OCI-LY7 (cell line): ENCODE data around the gene SLC35E1.

Experiments
- EZH2phosphoT487 ChIP-seq: fragments of 200-600 bp; sonication (generic); IDR thresholded peaks from 2 replicates; pipeline ENCODE4 v1.6.1; 2018; ENCODE audit warnings: low read depth, borderline replicate concordance, mild to moderate bottlenecking, mixed run types, antibody characterized with exemption, low read length, moderate library complexity, mixed read lengths
- TF ChIP-seq, protein P1 (sequence below): fragments of 200-600 bp; sonication (generic); conservative IDR thresholded peaks from 2 replicates; pipeline ENCODE4 v1.5.1; 2014; ENCODE audit warnings: mild to moderate bottlenecking, antibody characterized with exemption, low read length, moderate library complexity, mixed read lengths

DNA sequence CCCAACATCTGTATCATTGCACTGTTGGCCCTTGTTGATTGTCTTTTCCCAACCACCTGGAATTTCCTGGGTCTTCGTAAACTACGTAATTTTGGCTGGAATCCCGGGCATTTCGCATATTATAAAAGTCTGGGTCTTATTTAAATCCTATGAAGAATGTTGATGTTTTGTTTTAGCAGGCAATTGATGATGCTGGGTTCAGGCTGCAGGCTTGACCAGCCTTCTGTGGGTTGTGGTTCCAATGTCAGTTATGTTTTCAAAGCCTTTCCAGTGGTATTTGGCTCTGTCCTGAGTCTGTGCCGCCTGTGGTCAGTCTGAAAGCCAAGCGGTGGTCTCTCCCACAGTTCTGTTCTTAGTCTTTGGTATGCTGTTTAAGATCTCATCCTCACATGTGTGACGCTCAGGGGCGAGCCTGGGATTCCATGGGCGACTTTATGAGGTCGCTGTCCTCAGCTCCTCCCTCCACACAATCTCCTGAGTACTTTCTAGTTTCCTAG, 12.4 kb downstream of the SLC35E1 start:
- TF ChIP-seq, protein P1, sequence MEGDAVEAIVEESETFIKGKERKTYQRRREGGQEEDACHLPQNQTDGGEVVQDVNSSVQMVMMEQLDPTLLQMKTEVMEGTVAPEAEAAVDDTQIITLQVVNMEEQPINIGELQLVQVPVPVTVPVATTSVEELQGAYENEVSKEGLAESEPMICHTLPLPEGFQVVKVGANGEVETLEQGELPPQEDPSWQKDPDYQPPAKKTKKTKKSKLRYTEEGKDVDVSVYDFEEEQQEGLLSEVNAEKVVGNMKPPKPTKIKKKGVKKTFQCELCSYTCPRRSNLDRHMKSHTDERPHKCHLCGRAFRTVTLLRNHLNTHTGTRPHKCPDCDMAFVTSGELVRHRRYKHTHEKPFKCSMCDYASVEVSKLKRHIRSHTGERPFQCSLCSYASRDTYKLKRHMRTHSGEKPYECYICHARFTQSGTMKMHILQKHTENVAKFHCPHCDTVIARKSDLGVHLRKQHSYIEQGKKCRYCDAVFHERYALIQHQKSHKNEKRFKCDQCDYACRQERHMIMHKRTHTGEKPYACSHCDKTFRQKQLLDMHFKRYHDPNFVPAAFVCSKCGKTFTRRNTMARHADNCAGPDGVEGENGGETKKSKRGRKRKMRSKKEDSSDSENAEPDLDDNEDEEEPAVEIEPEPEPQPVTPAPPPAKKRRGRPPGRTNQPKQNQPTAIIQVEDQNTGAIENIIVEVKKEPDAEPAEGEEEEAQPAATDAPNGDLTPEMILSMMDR = no peak
- TF ChIP-seq EZH2phosphoT487 = no peak
